ENCODE data around the gene UNC5A. TPM values are rescaled to one million over a fixed set of nuclear protein-coding genes. Genes with fewer than 3 reads are reported as not detected.

Gene UNC5A
- total and polyA plus RNA-seq, 10 of the 15 experiments (the other 5 are each of a cell fraction or from before 2014, with no cell fraction given) = not detected

- CTCF ChIA-PET = no interaction called here
- TF ChIP-seq EED (IDR thresholded peaks at IDR 0.05; ENCODE audit: low read depth) = no peak
- TF ChIP-seq SMC3 (IDR thresholded peaks at IDR 0.05; ENCODE audit: borderline replicate concordance, low read length) = no peak
- no peak for TF ChIP-seq CHD4 (IDR thresholded peaks at IDR 0.05)
- TF ChIP-seq CBX3 (IDR thresholded peaks at IDR 0.05; ENCODE audit: borderline replicate concordance, low read depth) = no peak
- TF ChIP-seq KDM1A (IDR thresholded peaks at IDR 0.05; ENCODE audit: borderline replicate concordance) = no peak
- TF ChIP-seq PRDM15 (CRISPR knock-in tag; IDR thresholded peaks at IDR 0.05) = no peak
- TF ChIP-seq ASH2L (IDR thresholded peaks at IDR 0.05; ENCODE audit: borderline replicate concordance, low read depth) = no peak
- TF ChIP-seq CHD2 (IDR thresholded peaks at IDR 0.05; ENCODE audit: borderline replicate concordance, low read depth, low read length) = no peak
- Histone ChIP-seq H3K79me2 (ENCODE audit: control insufficient read depth, insufficient read depth, low read length) (no peaks in the 10 kb centered on the region), H3K27ac (ENCODE audit: control insufficient read depth, insufficient read depth) (no peak overlapping the region), H3K4me2 (ENCODE audit: control insufficient read depth, insufficient read depth) (no peak overlapping the region), H4K20me1 (ENCODE audit: control insufficient read depth, insufficient read depth) (no peaks in the 10 kb centered on the region), H3K9ac (ENCODE audit: control insufficient read depth, insufficient read depth, low read length) (no peak overlapping the region), H3K4me1 (ENCODE audit: control insufficient read depth, insufficient read depth, low read length) (no peaks in the 10 kb centered on the region), H3K9me3 (replicated peaks; ENCODE audit: control insufficient read depth, insufficient read depth, low read length) (no peaks in the 10 kb centered on the region), H3K27me3 (replicated peaks in 1 of 2; ENCODE audit: control insufficient read depth in 2 of 2, insufficient read depth in 2 of 2, low read length in 1 of 2) (peaks cover 0 to 2% of the 10 kb centered on the region in 2 experiments; a peak in 2 of 4 replicates), H3K4me3 (no peak overlapping the region), H3K36me3 (ENCODE audit: control insufficient read depth in 2 of 2, insufficient read depth in 2 of 2, low read length in 1 of 2) (no peaks in the 10 kb centered on the region), H2AFZ (ENCODE audit: control insufficient read depth, low read depth, low read length) (no peak overlapping the region)
- ATAC-seq (no peak), DNase-seq (ENCODE audit: low read depth, low spot score) (no peak), FAIRE-seq (no peak)
- RAD21 ChIA-PET (ENCODE audit: unreplicated experiment) = no interaction called here
- intact Hi-C loops (cut with micrococcal nuclease; ENCODE audit: unreplicated experiment) (no loop called here), in situ Hi-C loops (cut with MboI) (no loop called here)
- SMC1A ChIA-PET (ENCODE audit: uncharacterized antibody, unreplicated experiment) = interaction anchor here (1.6 kb wide), 1 partner anchor 116 kb away, joined by 3 read pairs; no protein-coding TSS in a partner anchor
- BruUV-seq (replicated peaks) = no TSS peak
- WGBS (ENCODE audit: insufficient coverage, insufficient replicate concordance, low lambda C conversion rate, missing lambda C conversion rate) = 34% methylated on average over 20 of the region's 21 CpGs
- POLR2A ChIA-PET = no interaction called here
Observed at GRCh38 chr5:176776141-176776865, 34.1 kb upstream of the UNC5A start.

All from GM12878 (cell line).